Ovary (tissue), 3 donors: ENCODE data around the gene ALLC.

ENCODE experiments used
- CTCF ChIP-seq, 3 donors: fragments of 450-650 bp in 2 of 3; fragments of 200-600 bp in 1 of 3; IDR thresholded peaks; one replicate each; pipeline versions ENCODE4 v1.5.1 to v1.8.0; 2016 to 2022; ENCODE audit warnings: antibody characterized with exemption in 3 of 3, mild to moderate bottlenecking in 1 of 3
- POLR2A ChIP-seq: fragments of 450-650 bp; IDR thresholded peaks from one replicate; pipeline ENCODE4 v1.6.1; 2017; ENCODE audit warnings: antibody characterized with exemption, mild to moderate bottlenecking, moderate library complexity
- donor health status: DM: no; HTN: no; CAD: no.

- TF ChIP-seq CTCF (IDR thresholded peaks at IDR 0.05) (no peak), POLR2A (no peak)
These were observed 47.0 kb upstream of the ALLC start for GRCh38 chr2:3610881-3611505.
